ENCODE measurements around the gene INTS11. TPM values are rescaled to one million over a fixed set of nuclear protein-coding genes. Genes with fewer than 3 reads are reported as not detected.

Gene INTS11
- total RNA-seq, 2 experiments from 2014 or later, result 126 to 135 TPM

- no peak overlapping the region for H3K27ac Mint-ChIP-seq
- no peaks in the 10 kb centered on the region for H3K36me3 Mint-ChIP-seq
- H3K9me3 Mint-ChIP-seq (ENCODE audit: low read depth), result no peaks in the 10 kb centered on the region
- CTCF ChIA-PET, result interaction anchor here (1.0 to 5.0 kb wide), 3 partner anchors 17 to 87 kb away, joined by 3 to 42 read pairs (median 3); partner anchors contain the start of gene CCNL2
- H3K4me1 Mint-ChIP-seq, result peaks cover 7% of the 10 kb centered on the region
- ATAC-seq (no peak), DNase-seq (no peak)
- no peak overlapping the region for H3K4me3 Mint-ChIP-seq
- peaks cover 25% of the 10 kb centered on the region for H3K27me3 Mint-ChIP-seq
Measured at GRCh38 chr1:1353389-1354151, 29.1 kb upstream of the INTS11 start.

GRCh38 chr1:1352786-1353388 lies 28.4 kb upstream of the INTS11 start:
- ATAC-seq (no peak), DNase-seq (no peak)
- Mint-ChIP-seq H3K27ac (no peak overlapping the region), H3K4me3 (no peak overlapping the region), H3K27me3 (peaks cover 25% of the 10 kb centered on the region), H3K36me3 (no peaks in the 10 kb centered on the region), H3K9me3 (ENCODE audit: low read depth) (no peaks in the 10 kb centered on the region), H3K4me1 (peaks cover 10% of the 10 kb centered on the region)
- CTCF ChIA-PET, result interaction anchor here (1.0 to 5.0 kb wide), 3 partner anchors 17 to 88 kb away, joined by 3 to 42 read pairs (median 3); partner anchors contain the start of gene CCNL2

GRCh38 chr1:1351511-1352427 lies 27.3 kb upstream of the INTS11 start:
- ATAC-seq (no peak), DNase-seq (no peak)
- peaks cover 25% of the 10 kb centered on the region for H3K27me3 Mint-ChIP-seq
- CTCF ChIA-PET, result interaction anchor here (1.7 to 5.0 kb wide), 2 partner anchors 19 to 89 kb away, joined by 3 to 42 read pairs; no protein-coding TSS in a partner anchor
- no peak overlapping the region for H3K27ac Mint-ChIP-seq
- H3K4me1 Mint-ChIP-seq, result peaks cover 19% of the 10 kb centered on the region
- H3K36me3 Mint-ChIP-seq, result no peaks in the 10 kb centered on the region
- peak overlapping the region; percentile 37 for H3K4me3 Mint-ChIP-seq
- no peaks in the 10 kb centered on the region for H3K9me3 Mint-ChIP-seq (ENCODE audit: low read depth)

- CTCF ChIA-PET, result interaction anchor here (1.2 to 1.8 kb wide), 3 partner anchors 22 to 92 kb away, joined by 3 to 16 read pairs (median 16); partner anchors contain the start of gene AURKAIP1
- ATAC-seq, result peak; percentile 83
- Mint-ChIP-seq H3K36me3 (no peaks in the 10 kb centered on the region), H3K27me3 (peaks cover 25% of the 10 kb centered on the region), H3K4me1 (peaks cover 25% of the 10 kb centered on the region), H3K9me3 (ENCODE audit: low read depth) (no peaks in the 10 kb centered on the region), H3K27ac (peak within 1 kb of the TSS; percentile 24), H3K4me3 (peak within 1 kb of the TSS; percentile 71)
- DNase-seq, result peak; percentile 79
Measured at GRCh38 chr1:1349256-1350012, 25.0 kb upstream of the INTS11 start, which contains the start of gene DVL1. DVL1 (minus strand) TSS chr1:1349418; CDS start chr1:1349065, 353 bp downstream.

GRCh38 chr1:1348420-1349255 lies 24.2 kb upstream of the INTS11 start:
- Mint-ChIP-seq H3K9me3 (ENCODE audit: low read depth) (no peaks in the 10 kb centered on the region), H3K4me1 (peaks cover 23% of the 10 kb centered on the region), H3K27ac (peak overlapping the region; percentile 24), H3K4me3 (peak overlapping the region; percentile 71), H3K36me3 (no peaks in the 10 kb centered on the region), H3K27me3 (peaks cover 18% of the 10 kb centered on the region)
- DNase-seq (no peak), ATAC-seq (peak; percentile 50)
- CTCF ChIA-PET, result interaction anchor here (1.0 to 1.9 kb wide), 7 partner anchors 23 to 227 kb away, joined by 3 to 16 read pairs (median 6); partner anchors contain the start of genes AURKAIP1 and CCNL2

GRCh38 chr1:1347663-1348419 lies 23.4 kb upstream of the INTS11 start:
- H3K36me3 Mint-ChIP-seq, result no peaks in the 10 kb centered on the region
- H3K27me3 Mint-ChIP-seq, result peaks cover 10% of the 10 kb centered on the region
- H3K4me1 Mint-ChIP-seq, result peaks cover 23% of the 10 kb centered on the region
- peak overlapping the region; percentile 71 for H3K4me3 Mint-ChIP-seq
- ATAC-seq, result no peak
- no peak for DNase-seq
- no peaks in the 10 kb centered on the region for H3K9me3 Mint-ChIP-seq (ENCODE audit: low read depth)
- CTCF ChIA-PET, result interaction anchor here (1.0 to 1.9 kb wide), 7 partner anchors 23 to 226 kb away, joined by 3 to 16 read pairs (median 6); partner anchors contain the start of genes AURKAIP1 and CCNL2
- H3K27ac Mint-ChIP-seq, result no peak overlapping the region

GRCh38 chr1:1347026-1347595 lies 22.7 kb upstream of the INTS11 start:
- peak overlapping the region; percentile 71 for H3K4me3 Mint-ChIP-seq
- DNase-seq (no peak), ATAC-seq (no peak)
- peaks cover 19% of the 10 kb centered on the region for H3K4me1 Mint-ChIP-seq
- no peaks in the 10 kb centered on the region for H3K36me3 Mint-ChIP-seq
- H3K9me3 Mint-ChIP-seq (ENCODE audit: low read depth), result no peaks in the 10 kb centered on the region
- H3K27ac Mint-ChIP-seq, result no peak overlapping the region
- CTCF ChIA-PET, result interaction anchor here (1.1 to 1.9 kb wide), 4 partner anchors 24 to 52 kb away, joined by 5 to 16 read pairs (median 8); partner anchors contain the start of gene CCNL2
- peaks cover 3% of the 10 kb centered on the region for H3K27me3 Mint-ChIP-seq

GRCh38 chr1:1346501-1346890 lies 22.0 kb upstream of the INTS11 start:
- H3K4me3 Mint-ChIP-seq, result no peak overlapping the region
- no peaks in the 10 kb centered on the region for H3K9me3 Mint-ChIP-seq (ENCODE audit: low read depth)
- H3K36me3 Mint-ChIP-seq, result peaks cover under 1% of the 10 kb centered on the region
- H3K4me1 Mint-ChIP-seq, result peaks cover 19% of the 10 kb centered on the region
- ATAC-seq (no peak), DNase-seq (no peak)
- H3K27ac Mint-ChIP-seq, result no peak overlapping the region
- no peaks in the 10 kb centered on the region for H3K27me3 Mint-ChIP-seq
- CTCF ChIA-PET, result interaction anchor here (1.8 kb wide), 1 partner anchor 25 kb away, joined by 10 read pairs; no protein-coding TSS in a partner anchor

GRCh38 chr1:1345860-1346500 lies 21.5 kb upstream of the INTS11 start:
- CTCF ChIA-PET, result interaction anchor here (1.8 kb wide), 1 partner anchor 26 kb away, joined by 10 read pairs; no protein-coding TSS in a partner anchor

GRCh38 chr1:1345384-1345783 lies 20.9 kb upstream of the INTS11 start:
- H3K36me3 Mint-ChIP-seq, result peaks cover 11% of the 10 kb centered on the region
- CTCF ChIA-PET, result interaction anchor here (1.8 kb wide), 1 partner anchor 26 kb away, joined by 10 read pairs; no protein-coding TSS in a partner anchor

More at GRCh38 chr1:1345860-1346500, 21.5 kb upstream of the INTS11 start:
- H3K4me1 Mint-ChIP-seq, result peaks cover 19% of the 10 kb centered on the region
- H3K9me3 Mint-ChIP-seq (ENCODE audit: low read depth), result peaks cover under 1% of the 10 kb centered on the region
- no peaks in the 10 kb centered on the region for H3K27me3 Mint-ChIP-seq
- H3K4me3 Mint-ChIP-seq, result no peak overlapping the region
- ATAC-seq, result no peak
- peaks cover 5% of the 10 kb centered on the region for H3K36me3 Mint-ChIP-seq
- no peak for DNase-seq
- H3K27ac Mint-ChIP-seq, result no peak overlapping the region

More at GRCh38 chr1:1345384-1345783, 20.9 kb upstream of the INTS11 start:
- Mint-ChIP-seq H3K9me3 (ENCODE audit: low read depth) (peaks cover 3% of the 10 kb centered on the region), H3K4me1 (peaks cover 19% of the 10 kb centered on the region), H3K27me3 (no peaks in the 10 kb centered on the region), H3K4me3 (no peak overlapping the region), H3K27ac (no peak overlapping the region)
- no peak for DNase-seq
- no peak for ATAC-seq
